Sigmoid colon (tissue), 4 donors: ENCODE data around the gene ELMO2.

Source experiments
- POLR2A ChIP-seq, 2 donors: fragments of 450-650 bp; IDR thresholded peaks; one replicate each; pipeline ENCODE4 v1.6.1; 2016; ENCODE audit warnings: antibody characterized with exemption in 2 of 2, mild to moderate bottlenecking in 2 of 2, moderate library complexity in 2 of 2
- POLR2AphosphoS5 ChIP-seq, 4 donors: sonication (generic); formaldehyde crosslinking; IDR thresholded peaks; one replicate each; pipeline ENCODE4 v1.6.1; 2017; ENCODE audit warnings: antibody characterized with exemption in 4 of 4
- TF ChIP-seq, protein P1 (sequence below), 4 experiments: fragments of 450-650 bp in 3 of 4; fragments of 200-600 bp in 1 of 4; IDR thresholded peaks; one replicate each; pipeline ENCODE4 v1.5.1; 2016 to 2019; ENCODE audit warnings: antibody characterized with exemption in 4 of 4, mild to moderate bottlenecking in 3 of 4, moderate library complexity in 2 of 4

DNA sequence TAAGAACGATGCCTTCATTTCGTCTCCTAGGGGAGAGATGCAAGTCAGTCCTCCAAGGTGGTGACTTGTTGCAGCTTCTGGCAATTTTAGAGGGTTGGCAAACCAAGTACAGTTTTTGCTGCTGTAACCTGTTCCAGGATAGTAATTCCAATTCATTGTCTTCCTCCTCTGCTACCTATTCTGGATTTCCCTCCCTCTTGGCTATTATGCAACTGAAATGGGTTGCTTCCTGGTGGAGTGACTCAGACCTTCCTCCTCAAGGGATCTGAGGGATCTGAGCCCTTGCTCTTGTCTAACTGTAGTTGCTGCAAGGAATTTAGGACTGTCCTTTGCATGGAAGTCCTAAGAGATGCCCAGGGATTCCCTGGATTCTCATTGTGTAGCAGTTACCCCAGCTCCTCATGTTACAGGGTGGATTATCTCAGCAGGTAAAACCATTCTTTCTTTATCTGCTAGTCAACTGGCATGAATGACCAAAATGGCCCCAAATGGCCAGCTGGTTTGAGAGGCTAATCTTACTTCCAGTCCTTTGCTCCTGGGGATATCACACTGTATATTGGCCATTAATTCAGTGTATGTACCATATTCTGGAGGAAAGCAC is 17.6 kb upstream of the ELMO2 start:
- no peak for TF ChIP-seq POLR2A (IDR thresholded peaks at IDR 0.05)
- TF ChIP-seq, protein P1, sequence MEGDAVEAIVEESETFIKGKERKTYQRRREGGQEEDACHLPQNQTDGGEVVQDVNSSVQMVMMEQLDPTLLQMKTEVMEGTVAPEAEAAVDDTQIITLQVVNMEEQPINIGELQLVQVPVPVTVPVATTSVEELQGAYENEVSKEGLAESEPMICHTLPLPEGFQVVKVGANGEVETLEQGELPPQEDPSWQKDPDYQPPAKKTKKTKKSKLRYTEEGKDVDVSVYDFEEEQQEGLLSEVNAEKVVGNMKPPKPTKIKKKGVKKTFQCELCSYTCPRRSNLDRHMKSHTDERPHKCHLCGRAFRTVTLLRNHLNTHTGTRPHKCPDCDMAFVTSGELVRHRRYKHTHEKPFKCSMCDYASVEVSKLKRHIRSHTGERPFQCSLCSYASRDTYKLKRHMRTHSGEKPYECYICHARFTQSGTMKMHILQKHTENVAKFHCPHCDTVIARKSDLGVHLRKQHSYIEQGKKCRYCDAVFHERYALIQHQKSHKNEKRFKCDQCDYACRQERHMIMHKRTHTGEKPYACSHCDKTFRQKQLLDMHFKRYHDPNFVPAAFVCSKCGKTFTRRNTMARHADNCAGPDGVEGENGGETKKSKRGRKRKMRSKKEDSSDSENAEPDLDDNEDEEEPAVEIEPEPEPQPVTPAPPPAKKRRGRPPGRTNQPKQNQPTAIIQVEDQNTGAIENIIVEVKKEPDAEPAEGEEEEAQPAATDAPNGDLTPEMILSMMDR (IDR thresholded peaks at IDR 0.05) = no peak
- no peak for TF ChIP-seq POLR2AphosphoS5 (IDR thresholded peaks at IDR 0.05)
